ENCODE data around the gene TMOD3. TPM values are rescaled to one million over a fixed set of nuclear protein-coding genes. Genes with fewer than 3 reads are reported as not detected.

The TMOD3 gene
- total RNA-seq, 1 donor from 2014 or later: 37.4 TPM

GRCh38 chr15:51812598-51812997 lies 16.9 kb upstream of the TMOD3 start:
- Histone ChIP-seq H3K27ac (no peak overlapping the region), H3K36me3 (no peaks in the 10 kb centered on the region), H3F3A (ENCODE audit: low read depth) (no peaks in the 10 kb centered on the region), H3K4me2 (no peak overlapping the region), H2AFZ (replicated peaks) (no peak overlapping the region), H3K27me3 (no peaks in the 10 kb centered on the region), H3K79me2 (ENCODE audit: low read depth) (no peaks in the 10 kb centered on the region), H3K9me3 (ENCODE audit: low read depth) (no peaks in the 10 kb centered on the region), H3K4me1 (no peaks in the 10 kb centered on the region), H4K20me1 (ENCODE audit: low read depth) (no peaks in the 10 kb centered on the region), H3K9ac (no peak overlapping the region), H3K4me3 (no peak overlapping the region)
- Mint-ChIP-seq H3K27me3 (ENCODE audit: insufficient read depth, low read depth) (no peaks in the 10 kb centered on the region), H3K4me3 (no peak overlapping the region), H3K27ac (no peak overlapping the region), H3K4me1 (no peaks in the 10 kb centered on the region), H3K9me3 (no peaks in the 10 kb centered on the region), H3K36me3 (no peaks in the 10 kb centered on the region)
- TF ChIP-seq CTCF (IDR thresholded peaks at IDR 0.05): no peak
- no peak for TF ChIP-seq EZH2phosphoT487 (IDR thresholded peaks at IDR 0.05)
- no peak for TF ChIP-seq EZH2 (IDR thresholded peaks at IDR 0.05)
- DNase-seq (ENCODE audit: low spot score): no peak

GRCh38 chr15:51814606-51815005 lies 14.8 kb upstream of the TMOD3 start:
- Histone ChIP-seq H3K9ac (no peak overlapping the region), H3K79me2 (ENCODE audit: low read depth) (no peaks in the 10 kb centered on the region), H3K9me3 (ENCODE audit: low read depth) (no peaks in the 10 kb centered on the region), H3K4me1 (no peaks in the 10 kb centered on the region), H3K4me2 (no peak overlapping the region), H4K20me1 (ENCODE audit: low read depth) (no peaks in the 10 kb centered on the region), H3F3A (ENCODE audit: low read depth) (no peaks in the 10 kb centered on the region), H3K27me3 (no peaks in the 10 kb centered on the region), H3K36me3 (no peaks in the 10 kb centered on the region), H3K27ac (no peak overlapping the region), H3K4me3 (no peak overlapping the region), H2AFZ (replicated peaks) (no peak overlapping the region)
- H3K36me3 Mint-ChIP-seq: no peaks in the 10 kb centered on the region
- no peaks in the 10 kb centered on the region for H3K27me3 Mint-ChIP-seq (ENCODE audit: insufficient read depth, low read depth)
- TF ChIP-seq EZH2 (IDR thresholded peaks at IDR 0.05): no peak
- H3K4me3 Mint-ChIP-seq: no peak overlapping the region
- DNase-seq (ENCODE audit: low spot score): no peak
- H3K4me1 Mint-ChIP-seq: peaks cover 3% of the 10 kb centered on the region
- H3K9me3 Mint-ChIP-seq: no peaks in the 10 kb centered on the region
- no peak overlapping the region for H3K27ac Mint-ChIP-seq

- Mint-ChIP-seq H3K4me1 (peaks cover 3% of the 10 kb centered on the region), H3K9me3 (peaks cover 12% of the 10 kb centered on the region), H3K4me3 (no peak overlapping the region), H3K27me3 (ENCODE audit: insufficient read depth, low read depth) (no peaks in the 10 kb centered on the region), H3K36me3 (peaks cover 3% of the 10 kb centered on the region), H3K27ac (no peak overlapping the region)
- H3K4me3 ChIP-seq: no peak overlapping the region
- no peaks in the 10 kb centered on the region for H3F3A ChIP-seq (ENCODE audit: low read depth)
- H3K27me3 ChIP-seq: no peaks in the 10 kb centered on the region
- no peak overlapping the region for H3K27ac ChIP-seq
- H4K20me1 ChIP-seq (ENCODE audit: low read depth): no peaks in the 10 kb centered on the region
- H3K9me3 ChIP-seq (ENCODE audit: low read depth): no peaks in the 10 kb centered on the region
- H3K9ac ChIP-seq: no peak overlapping the region
- TF ChIP-seq EZH2phosphoT487 (IDR thresholded peaks at IDR 0.05) (no peak), EZH2 (IDR thresholded peaks at IDR 0.05) (no peak), CTCF (IDR thresholded peaks at IDR 0.05) (no peak)
- H3K4me2 ChIP-seq: no peak overlapping the region
- H3K79me2 ChIP-seq (ENCODE audit: low read depth): no peaks in the 10 kb centered on the region
- no peaks in the 10 kb centered on the region for H3K36me3 ChIP-seq
- no peaks in the 10 kb centered on the region for H3K4me1 ChIP-seq
- no peak overlapping the region for H2AFZ ChIP-seq (replicated peaks)
- DNase-seq (ENCODE audit: low spot score): no peak
Measured at GRCh38 chr15:51816611-51817010, 12.8 kb upstream of the TMOD3 start.

GRCh38 chr15:51818150-51818549 lies 11.3 kb upstream of the TMOD3 start:
- H4K20me1 ChIP-seq (ENCODE audit: low read depth): no peaks in the 10 kb centered on the region
- no peaks in the 10 kb centered on the region for H3F3A ChIP-seq (ENCODE audit: low read depth)
- no peak for TF ChIP-seq EZH2phosphoT487 (IDR thresholded peaks at IDR 0.05)
- TF ChIP-seq CTCF (IDR thresholded peaks at IDR 0.05): no peak
- TF ChIP-seq EZH2 (IDR thresholded peaks at IDR 0.05): no peak
- no peaks in the 10 kb centered on the region for H3K9me3 ChIP-seq (ENCODE audit: low read depth)
- no peak overlapping the region for H3K27ac Mint-ChIP-seq
- H3K36me3 Mint-ChIP-seq: peaks cover 3% of the 10 kb centered on the region
- no peak overlapping the region for H2AFZ ChIP-seq (replicated peaks)
- H3K9me3 Mint-ChIP-seq: peaks cover 16% of the 10 kb centered on the region
- no peaks in the 10 kb centered on the region for H3K79me2 ChIP-seq (ENCODE audit: low read depth)
- no peak for DNase-seq (ENCODE audit: low spot score)
- H3K36me3 ChIP-seq: no peaks in the 10 kb centered on the region
- H3K27me3 ChIP-seq: no peaks in the 10 kb centered on the region
- no peaks in the 10 kb centered on the region for H3K27me3 Mint-ChIP-seq (ENCODE audit: insufficient read depth, low read depth)
- no peak overlapping the region for H3K4me3 ChIP-seq
- H3K27ac ChIP-seq: no peak overlapping the region
- H3K9ac ChIP-seq: no peak overlapping the region
- H3K4me3 Mint-ChIP-seq: no peak overlapping the region
- H3K4me2 ChIP-seq: no peak overlapping the region
- H3K4me1 Mint-ChIP-seq: peaks cover 3% of the 10 kb centered on the region
- H3K4me1 ChIP-seq: no peaks in the 10 kb centered on the region

Data from neural progenitor cell (in vitro differentiated cells).